HL-60 (cell line): ENCODE data around the gene PKP1.

Experiments
- DNase-seq, 2 experiments: peaks; one replicate each; pipeline ENCODE4 v3.0.0-alpha.2; 2010 to 2020; ENCODE audit warnings: low read depth in 1 of 2, low spot score in 1 of 2
- H3K27ac ChIP-seq: fragments of 250-450 bp; sonication (Bioruptor Pico); replicated peaks from 2 replicates; pipeline ENCODE4 v1.5.1; 2020; ENCODE audit warnings: mild to moderate bottlenecking, moderate library complexity
- H3K27me3 ChIP-seq: fragments of 250-450 bp; sonication (Bioruptor Pico); 2 replicates; pipeline ENCODE4 v1.5.1; 2021; ENCODE audit warnings: mild to moderate bottlenecking, moderate library complexity; ENCODE audit not compliant: insufficient read depth, poor library complexity, severe bottlenecking
- H3K4me3 ChIP-seq: replicated peaks from 2 replicates; pipeline ENCODE4 v1.5.1; 2011; ENCODE audit warnings: mild to moderate bottlenecking, control low read depth, low read length; ENCODE audit not compliant: insufficient read depth
- CTCF ChIP-seq: IDR thresholded peaks from one replicate; pipeline ENCODE4 v1.5.1; 2011; ENCODE audit warnings: low read length, control low read depth, inconsistent platforms; ENCODE audit not compliant: insufficient read depth
- GABPA ChIP-seq: IDR thresholded peaks from 2 replicates; pipeline ENCODE4 v1.6.1; 2012; ENCODE audit warnings: low read depth
- POLR2AphosphoS5 ChIP-seq: IDR thresholded peaks from 2 replicates; pipeline ENCODE4 v1.6.1; 2012; ENCODE audit warnings: low read depth
- REST ChIP-seq: IDR thresholded peaks from 2 replicates; pipeline ENCODE4 v1.6.1; 2012; ENCODE audit warnings: low read depth; ENCODE audit not compliant: insufficient replicate concordance
- SPI1 ChIP-seq: IDR thresholded peaks from 2 replicates; pipeline ENCODE4 v1.6.1; 2012; ENCODE audit warnings: low read depth, mild to moderate bottlenecking, borderline replicate concordance

The PKP1 gene

GRCh38 chr1:201327687-201328240 is 44.5 kb downstream of the PKP1 start:
- H3K27ac ChIP-seq, result no peak overlapping the region
- TF ChIP-seq REST (no peak), CTCF (no peak), POLR2AphosphoS5 (no peak), SPI1 (no peak), GABPA (no peak)
- no peak overlapping the region for H3K4me3 ChIP-seq
- no peaks in the 10 kb centered on the region for H3K27me3 ChIP-seq
- DNase-seq, result no peak

GRCh38 chr1:201328576-201328975 is 45.3 kb downstream of the PKP1 start:
- no peak overlapping the region for H3K27ac ChIP-seq
- H3K4me3 ChIP-seq, result no peak overlapping the region
- no peak for DNase-seq
- no peaks in the 10 kb centered on the region for H3K27me3 ChIP-seq
- TF ChIP-seq CTCF (no peak), POLR2AphosphoS5 (no peak), SPI1 (no peak), GABPA (no peak), REST (no peak)

GRCh38 chr1:201329286-201329685 is 46.0 kb downstream of the PKP1 start:
- TF ChIP-seq POLR2AphosphoS5 (no peak), REST (no peak), CTCF (no peak), SPI1 (no peak), GABPA (no peak)
- H3K4me3 ChIP-seq, result no peak overlapping the region
- no peak overlapping the region for H3K27ac ChIP-seq
- no peaks in the 10 kb centered on the region for H3K27me3 ChIP-seq
- DNase-seq, result no peak
